Measurements from ENCODE around the gene ZIC2. TPM values are rescaled to one million over a fixed set of nuclear protein-coding genes. Genes with fewer than 3 reads are reported as not detected.

The ZIC2 gene
- total RNA-seq, 1 experiment from 2014 or later: 13.6 TPM

DNA sequence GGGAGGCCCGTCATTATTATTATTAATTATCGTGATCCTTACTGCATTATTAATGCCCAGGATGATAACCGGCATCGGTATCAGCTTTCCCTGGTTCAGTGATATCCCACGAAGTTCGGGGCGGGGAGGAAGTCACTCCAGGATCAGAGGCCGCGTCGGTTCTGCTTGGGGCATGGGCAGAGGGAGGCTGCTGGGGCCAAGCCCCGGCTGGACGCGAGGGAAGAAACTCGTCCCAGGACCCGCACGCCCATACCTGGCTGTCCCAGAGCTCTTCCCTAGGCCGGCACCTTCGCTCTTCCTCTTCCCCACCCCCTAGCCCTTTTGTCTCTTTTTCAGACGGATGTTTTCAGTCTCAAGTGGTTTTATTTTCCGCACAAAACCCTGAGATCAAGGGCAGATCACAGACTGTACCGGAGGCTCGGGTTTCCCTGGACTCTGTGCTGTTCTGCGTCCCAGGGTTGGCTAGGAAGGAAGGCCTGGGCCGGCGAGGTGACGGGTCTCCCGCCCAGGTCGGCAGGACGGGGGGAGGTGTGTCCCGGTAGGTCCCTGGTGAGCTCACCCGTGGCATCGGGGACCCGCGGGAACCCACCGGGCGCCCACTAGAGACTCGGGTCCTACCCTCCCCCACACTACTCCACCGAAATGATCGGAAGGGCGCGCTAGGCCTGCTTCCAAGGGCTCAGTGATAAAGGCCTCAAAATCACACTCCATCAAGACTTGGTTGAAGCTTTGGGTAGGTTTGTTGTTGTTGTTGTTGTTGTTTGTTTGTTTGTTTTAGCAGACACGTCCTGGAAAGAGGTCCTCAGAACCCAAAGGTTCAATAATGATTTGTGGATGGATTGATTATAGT, 7.9 kb downstream of the ZIC2 start:
- DNase-seq: no peak
- Histone ChIP-seq H3K4me3 (no peak overlapping the region), H3K27ac (no peak overlapping the region), H3K9me3 (ENCODE audit: insufficient read depth, low read depth) (no peaks in the 10 kb centered on the region), H3K36me3 (ENCODE audit: low read depth) (0 out of 2 replicates have a peak, but pooled peaks cover 8% of the 10 kb centered on the region), H4K20me1 (ENCODE audit: insufficient read depth) (peaks cover 1% of the 10 kb centered on the region; the same call in 1 of the 2 replicates), H3K4me1 (replicated peaks; ENCODE audit: insufficient read depth) (peaks cover 15% of the 10 kb centered on the region), H3K79me2 (ENCODE audit: low read depth) (peaks cover 7% of the 10 kb centered on the region), H3K9me2 (ENCODE audit: insufficient read depth) (no peaks in the 10 kb centered on the region), H3K27me3 (ENCODE audit: insufficient read depth, low read depth) (no peaks in the 10 kb centered on the region), H3F3A (ENCODE audit: insufficient read depth, low read depth) (peaks cover 8% of the 10 kb centered on the region; the same call in 1 of the 2 replicates), H2AFZ (no peak overlapping the region), H3K4me2 (no peak overlapping the region)
- intact Hi-C loops (cut with micrococcal nuclease; ENCODE audit: unreplicated experiment): loop anchor here (10.0 kb wide), 1 partner anchor 525 kb away; no protein-coding TSS in a partner anchor
- ChIA-PET CTCF (no interaction called here), POLR2A (ENCODE audit: unreplicated experiment) (no interaction called here)
- no TSS peak for BruUV-seq (replicated peaks)
- TF ChIP-seq, protein P1, sequence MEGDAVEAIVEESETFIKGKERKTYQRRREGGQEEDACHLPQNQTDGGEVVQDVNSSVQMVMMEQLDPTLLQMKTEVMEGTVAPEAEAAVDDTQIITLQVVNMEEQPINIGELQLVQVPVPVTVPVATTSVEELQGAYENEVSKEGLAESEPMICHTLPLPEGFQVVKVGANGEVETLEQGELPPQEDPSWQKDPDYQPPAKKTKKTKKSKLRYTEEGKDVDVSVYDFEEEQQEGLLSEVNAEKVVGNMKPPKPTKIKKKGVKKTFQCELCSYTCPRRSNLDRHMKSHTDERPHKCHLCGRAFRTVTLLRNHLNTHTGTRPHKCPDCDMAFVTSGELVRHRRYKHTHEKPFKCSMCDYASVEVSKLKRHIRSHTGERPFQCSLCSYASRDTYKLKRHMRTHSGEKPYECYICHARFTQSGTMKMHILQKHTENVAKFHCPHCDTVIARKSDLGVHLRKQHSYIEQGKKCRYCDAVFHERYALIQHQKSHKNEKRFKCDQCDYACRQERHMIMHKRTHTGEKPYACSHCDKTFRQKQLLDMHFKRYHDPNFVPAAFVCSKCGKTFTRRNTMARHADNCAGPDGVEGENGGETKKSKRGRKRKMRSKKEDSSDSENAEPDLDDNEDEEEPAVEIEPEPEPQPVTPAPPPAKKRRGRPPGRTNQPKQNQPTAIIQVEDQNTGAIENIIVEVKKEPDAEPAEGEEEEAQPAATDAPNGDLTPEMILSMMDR (conservative IDR thresholded peaks at IDR 0.05): no peak
- TF ChIP-seq EZH2 (IDR thresholded peaks at IDR 0.05; ENCODE audit: low read depth): no peak

DNA sequence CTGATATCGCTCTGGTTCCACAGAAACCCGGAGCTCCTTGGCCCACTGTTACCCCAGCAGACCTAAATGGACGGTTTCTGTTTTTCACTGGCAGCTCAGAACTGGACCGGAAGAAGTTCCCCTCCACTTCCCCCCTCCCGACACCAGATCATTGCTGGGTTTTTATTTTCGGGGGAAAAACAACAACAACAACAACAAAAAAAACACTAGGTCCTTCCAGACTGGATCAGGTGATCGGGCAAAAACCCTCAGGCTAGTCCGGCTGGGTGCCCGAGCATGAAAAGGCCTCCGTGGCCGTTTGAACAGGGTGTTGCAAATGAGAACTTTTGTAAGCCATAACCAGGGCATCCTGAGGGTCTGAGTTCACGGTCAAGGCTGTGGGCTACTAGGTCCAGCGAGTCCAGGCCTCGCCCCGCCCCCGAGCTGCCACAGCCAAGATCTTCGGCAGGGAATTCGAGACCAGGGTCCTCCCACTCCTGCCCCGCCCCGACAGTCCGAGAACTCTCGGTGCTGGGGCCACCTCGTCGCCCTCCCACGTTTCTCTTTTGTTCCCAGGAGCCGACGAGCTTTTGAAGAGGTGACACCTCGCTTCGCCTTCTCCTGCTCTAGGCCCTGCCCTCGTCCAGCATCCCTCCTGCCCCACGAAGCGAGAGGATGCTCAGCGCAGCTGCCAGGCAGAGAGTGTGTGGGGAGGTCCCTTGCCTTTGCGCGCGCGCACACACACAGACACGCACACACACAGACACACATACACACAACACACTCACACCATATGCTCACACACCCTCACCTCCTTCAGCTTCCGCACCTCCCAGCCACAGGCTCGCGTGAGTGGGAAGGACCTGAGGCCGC, 8.8 kb downstream of the ZIC2 start:
- Histone ChIP-seq H3K4me2 (no peak overlapping the region), H2AFZ (no peak overlapping the region), H3K36me3 (ENCODE audit: low read depth) (0 out of 2 replicates have a peak, but pooled peaks cover 8% of the 10 kb centered on the region), H3K9me2 (ENCODE audit: insufficient read depth) (no peaks in the 10 kb centered on the region), H3F3A (ENCODE audit: insufficient read depth, low read depth) (peaks cover 8% of the 10 kb centered on the region; the same call in 1 of the 2 replicates), H3K4me3 (no peak overlapping the region), H3K27me3 (ENCODE audit: insufficient read depth, low read depth) (no peaks in the 10 kb centered on the region), H4K20me1 (ENCODE audit: insufficient read depth) (no peaks in the 10 kb centered on the region), H3K79me2 (ENCODE audit: low read depth) (no peaks in the 10 kb centered on the region), H3K4me1 (replicated peaks; ENCODE audit: insufficient read depth) (peaks cover 11% of the 10 kb centered on the region), H3K9me3 (ENCODE audit: insufficient read depth, low read depth) (no peaks in the 10 kb centered on the region), H3K27ac (no peak overlapping the region)
- BruUV-seq (replicated peaks): no TSS peak
- intact Hi-C loops (cut with micrococcal nuclease; ENCODE audit: unreplicated experiment): no loop called here
- TF ChIP-seq EZH2 (IDR thresholded peaks at IDR 0.05; ENCODE audit: low read depth): no peak
- TF ChIP-seq, protein P1 (conservative IDR thresholded peaks at IDR 0.05): no peak
- POLR2A ChIA-PET (ENCODE audit: unreplicated experiment): no interaction called here
- CTCF ChIA-PET: no interaction called here
- no peak for DNase-seq

Measured in PC-9 (cell line).